Measurements from ENCODE around the gene MT1E.

The MT1E gene

GRCh38 chr16:56645838-56646237, 20.3 kb downstream of the MT1E start:
- Histone ChIP-seq H3F3A (ENCODE audit: insufficient read depth, low read length) (no peaks in the 10 kb centered on the region), H3K4me3 (ENCODE audit: low read length) (no peak overlapping the region), H3K79me2 (ENCODE audit: low read length) (no peaks in the 10 kb centered on the region), H3K4me1 (ENCODE audit: low read length) (no peaks in the 10 kb centered on the region), H4K20me1 (ENCODE audit: insufficient read depth, low read length) (no peaks in the 10 kb centered on the region), H3K4me2 (ENCODE audit: low read depth, low read length) (no peak overlapping the region), H2AFZ (ENCODE audit: low read length) (no peak overlapping the region), H3K27me3 (replicated peaks; ENCODE audit: insufficient read depth, low read length) (peaks cover 35% of the 10 kb centered on the region), H3K36me3 (replicated peaks; ENCODE audit: insufficient read depth, low read length) (no peaks in the 10 kb centered on the region), H3K9me2 (replicated peaks; ENCODE audit: insufficient read depth, low read length) (no peaks in the 10 kb centered on the region), H3K9me3 (replicated peaks; ENCODE audit: insufficient read depth, low read length) (no peaks in the 10 kb centered on the region), H3K27ac (ENCODE audit: low read length) (no peak overlapping the region), H3K9ac (ENCODE audit: low read length) (no peak overlapping the region)
- no peak for DNase-seq
- TF ChIP-seq EZH2phosphoT487 (IDR thresholded peaks at IDR 0.05; ENCODE audit: low read length) (no peak), CTCF (IDR thresholded peaks at IDR 0.05; ENCODE audit: low read length) (no peak), EZH2 (optimal IDR thresholded peaks at IDR 0.05; ENCODE audit: low read depth, low read length) (no peak)

GRCh38 chr16:56647641-56648431, 22.3 kb downstream of the MT1E start:
- no peak overlapping the region for H3K27ac ChIP-seq (ENCODE audit: low read length)
- no peaks in the 10 kb centered on the region for H3F3A ChIP-seq (ENCODE audit: insufficient read depth, low read length)
- no peak overlapping the region for H2AFZ ChIP-seq (ENCODE audit: low read length)
- H3K4me1 ChIP-seq (ENCODE audit: low read length), result no peaks in the 10 kb centered on the region
- H3K4me2 ChIP-seq (ENCODE audit: low read depth, low read length), result no peak overlapping the region
- no peak overlapping the region for H3K9ac ChIP-seq (ENCODE audit: low read length)
- H3K36me3 ChIP-seq (replicated peaks; ENCODE audit: insufficient read depth, low read length), result no peaks in the 10 kb centered on the region
- no peaks in the 10 kb centered on the region for H3K79me2 ChIP-seq (ENCODE audit: low read length)
- H3K27me3 ChIP-seq (replicated peaks; ENCODE audit: insufficient read depth, low read length), result peaks cover 53% of the 10 kb centered on the region
- no peaks in the 10 kb centered on the region for H3K9me3 ChIP-seq (replicated peaks; ENCODE audit: insufficient read depth, low read length)
- H3K4me3 ChIP-seq (ENCODE audit: low read length), result no peak overlapping the region
- no peaks in the 10 kb centered on the region for H4K20me1 ChIP-seq (ENCODE audit: insufficient read depth, low read length)
- TF ChIP-seq EZH2 (optimal IDR thresholded peaks at IDR 0.05; ENCODE audit: low read depth, low read length) (no peak), EZH2phosphoT487 (IDR thresholded peaks at IDR 0.05; ENCODE audit: low read length) (no peak), CTCF (IDR thresholded peaks at IDR 0.05; ENCODE audit: low read length) (no peak)
- H3K9me2 ChIP-seq (replicated peaks; ENCODE audit: insufficient read depth, low read length), result no peaks in the 10 kb centered on the region
- DNase-seq, result no peak

GRCh38 chr16:56649271-56649670, 23.7 kb downstream of the MT1E start:
- DNase-seq, result no peak
- Histone ChIP-seq H3K9me3 (replicated peaks; ENCODE audit: insufficient read depth, low read length) (no peaks in the 10 kb centered on the region), H3K36me3 (replicated peaks; ENCODE audit: insufficient read depth, low read length) (no peaks in the 10 kb centered on the region), H3K9ac (ENCODE audit: low read length) (no peak overlapping the region), H3K27me3 (replicated peaks; ENCODE audit: insufficient read depth, low read length) (peaks cover 54% of the 10 kb centered on the region), H3F3A (ENCODE audit: insufficient read depth, low read length) (no peaks in the 10 kb centered on the region), H3K27ac (ENCODE audit: low read length) (no peak overlapping the region), H3K4me1 (ENCODE audit: low read length) (no peaks in the 10 kb centered on the region), H4K20me1 (ENCODE audit: insufficient read depth, low read length) (no peaks in the 10 kb centered on the region), H3K4me2 (ENCODE audit: low read depth, low read length) (no peak overlapping the region), H3K4me3 (ENCODE audit: low read length) (no peak overlapping the region), H3K9me2 (replicated peaks; ENCODE audit: insufficient read depth, low read length) (no peaks in the 10 kb centered on the region), H3K79me2 (ENCODE audit: low read length) (no peaks in the 10 kb centered on the region), H2AFZ (ENCODE audit: low read length) (no peak overlapping the region)
- TF ChIP-seq EZH2phosphoT487 (IDR thresholded peaks at IDR 0.05; ENCODE audit: low read length), result no peak
- TF ChIP-seq CTCF (IDR thresholded peaks at IDR 0.05; ENCODE audit: low read length), result no peak
